ENCODE results near the gene CENPVL2.
A peak's percentile ranks its signal among the peaks of the same experiment; 100 is the strongest.

- TF ChIP-seq CTCF (IDR thresholded peaks at IDR 0.05): peak in 4 of 5 experiments; percentile 27 to 41 (median 34)
- no peak for TF ChIP-seq POLR2AphosphoS5 (IDR thresholded peaks at IDR 0.05)
- TF ChIP-seq POLR2A (IDR thresholded peaks at IDR 0.05): no peak
- no peak for TF ChIP-seq EP300 (IDR thresholded peaks at IDR 0.05; ENCODE audit: low read depth)
Observed at GRCh38 chrX:51641421-51642021, 41.1 kb downstream of the CENPVL2 start.
